Activated T-helper 1 cell treated with anti-CD3 and anti-CD28 coated beads, Interleukin-12 subunit alpha, Interleukin-12 subunit beta, Interleukin-2, Interleukin-4 antibody, amounts not matched to agents 30 ng/mL and 10 ng/mL and 1 ng/mL, durations not matched to agents 14 hours and 24 hours and 36 hours (primary cell): ENCODE measurements around the gene GGA2. TPM values are rescaled to one million over a fixed set of nuclear protein-coding genes. Genes with fewer than 3 reads are reported as not detected.

Source experiments
- DNase-seq: peaks from one replicate; pipeline ENCODE4 v3.0.0; 2021; ENCODE audit warnings: low spot score
- H3K27ac Mint-ChIP-seq: one replicate; pipeline ENCODE4 v1.8.0; 2021; ENCODE audit warnings: mild to moderate bottlenecking, mixed read lengths
- H3K27me3 Mint-ChIP-seq: one replicate; pipeline ENCODE4 v1.8.0; 2022; ENCODE audit warnings: mild to moderate bottlenecking, moderate library complexity, mixed read lengths; ENCODE audit not compliant: insufficient read depth
- H3K36me3 Mint-ChIP-seq: one replicate; pipeline ENCODE4 v1.8.0; 2021; ENCODE audit warnings: low read depth, mixed read lengths
- H3K4me1 Mint-ChIP-seq: one replicate; pipeline ENCODE4 v1.8.0; 2021; ENCODE audit warnings: low read depth, mixed read lengths
- H3K4me3 Mint-ChIP-seq: one replicate; pipeline ENCODE4 v1.8.0; 2021; ENCODE audit warnings: mild to moderate bottlenecking, moderate library complexity, mixed read lengths
- H3K9me3 Mint-ChIP-seq: one replicate; pipeline ENCODE4 v1.8.0; 2021; ENCODE audit warnings: mixed read lengths
- intact Hi-C: fragments of 100-400 bp; cut with micrococcal nuclease; formaldehyde crosslinking; loops from one replicate; pipeline ENCODE4 v1.15.1; 2024
- total RNA-seq: library from RNA; stranded (reverse); gene quantifications from 2 replicates; pipeline ENCODE4 v1.2.3, GENCODE V29; 2022

The GGA2 gene
- total RNA-seq, 1 donor from 2014 or later: 106 TPM

- Mint-ChIP-seq H3K36me3 (peaks cover 21% of the 10 kb centered on the region), H3K27me3 (no peaks in the 10 kb centered on the region), H3K27ac (peak overlapping the region; percentile 13), H3K4me1 (peaks cover 69% of the 10 kb centered on the region), H3K4me3 (peak overlapping the region; percentile 1), H3K9me3 (no peaks in the 10 kb centered on the region)
- no peak for DNase-seq
- intact Hi-C loops: loop anchor here (2.0 kb wide), 3 partner anchors 53 to 165 kb away; partner anchors contain the start of genes COG7, DCTN5 and PALB2
These were observed 4.4 kb downstream of the GGA2 start for GRCh38 chr16:23505671-23506605.

GRCh38 chr16:23505180-23505665 is 5.1 kb downstream of the GGA2 start:
- Mint-ChIP-seq H3K4me3 (peak overlapping the region; percentile 46), H3K27me3 (no peaks in the 10 kb centered on the region), H3K36me3 (peaks cover 24% of the 10 kb centered on the region), H3K9me3 (no peaks in the 10 kb centered on the region), H3K27ac (peak overlapping the region; percentile 79), H3K4me1 (peaks cover 72% of the 10 kb centered on the region)
- no peak for DNase-seq
- intact Hi-C loops: loop anchor here (2.0 kb wide), 3 partner anchors 52 to 166 kb away; partner anchors contain the start of genes COG7, DCTN5 and PALB2

DNA sequence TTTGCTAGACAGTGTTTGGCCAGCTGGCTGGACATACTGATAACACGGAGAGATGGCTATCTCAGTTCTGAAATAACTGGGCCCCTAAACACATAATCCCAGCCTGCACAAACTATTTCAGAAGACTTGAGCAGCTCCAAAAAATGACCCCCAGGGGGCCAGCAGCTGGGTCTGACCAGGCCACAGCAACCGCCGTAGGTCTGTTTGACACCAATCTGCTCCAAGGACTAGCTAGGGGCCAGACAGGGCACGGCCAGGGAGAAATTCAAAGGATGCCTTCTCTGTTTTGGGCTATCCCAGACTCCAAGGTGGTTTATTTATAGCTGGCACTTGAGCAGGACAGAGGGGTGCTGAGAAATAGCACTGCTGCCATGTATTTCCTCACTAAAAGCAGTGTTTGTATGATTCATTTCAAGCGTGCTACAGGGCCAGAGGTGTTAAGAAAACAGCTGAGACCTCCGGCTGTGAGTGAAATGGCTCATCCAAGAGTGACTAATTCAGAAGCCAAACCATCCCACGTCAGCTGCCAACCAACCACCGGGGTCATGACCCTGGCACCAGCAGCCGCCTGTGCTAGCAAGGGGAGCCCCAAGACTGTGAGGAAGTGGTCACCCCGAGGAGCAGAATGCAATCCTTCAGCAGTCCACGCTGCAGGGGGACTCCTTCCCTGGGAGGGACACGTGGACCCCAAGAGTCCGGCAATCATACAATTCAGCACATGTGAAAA is 5.7 kb downstream of the GGA2 start:
- H3K36me3 Mint-ChIP-seq: peaks cover 24% of the 10 kb centered on the region
- no peaks in the 10 kb centered on the region for H3K9me3 Mint-ChIP-seq
- H3K4me3 Mint-ChIP-seq: peak overlapping the region; percentile 46
- peak overlapping the region; percentile 79 for H3K27ac Mint-ChIP-seq
- H3K4me1 Mint-ChIP-seq: peaks cover 72% of the 10 kb centered on the region
- H3K27me3 Mint-ChIP-seq: no peaks in the 10 kb centered on the region
- intact Hi-C loops: loop anchor here (1.0 to 5.0 kb wide), 5 partner anchors 52 to 753 kb away; partner anchors contain the start of genes CACNG3, COG7, DCTN5 and EARS2
- peak; percentile 68 for DNase-seq

DNA sequence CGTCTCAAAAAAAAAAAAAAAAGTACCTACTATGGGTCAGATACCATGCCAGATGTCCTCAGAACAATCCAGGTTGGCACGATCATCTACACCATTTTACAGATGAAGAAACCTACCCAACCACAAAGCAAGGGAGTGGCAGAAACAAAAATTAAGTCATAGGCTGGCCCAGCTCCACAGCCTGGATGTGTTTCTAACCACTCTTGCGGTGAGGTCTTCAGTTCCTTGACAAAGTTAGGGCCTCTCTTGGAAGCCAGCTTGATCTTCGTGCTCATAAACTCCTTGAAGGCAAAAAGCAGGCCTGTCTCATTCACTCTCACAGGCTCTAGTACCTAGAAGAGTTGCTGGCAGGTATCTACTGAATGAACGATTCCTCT is 6.2 kb downstream of the GGA2 start:
- Mint-ChIP-seq H3K27ac (peak overlapping the region; percentile 16), H3K4me3 (no peak overlapping the region), H3K9me3 (no peaks in the 10 kb centered on the region), H3K36me3 (peaks cover 21% of the 10 kb centered on the region), H3K27me3 (no peaks in the 10 kb centered on the region), H3K4me1 (peaks cover 66% of the 10 kb centered on the region)
- intact Hi-C loops: loop anchor here (1.0 to 5.0 kb wide), 5 partner anchors 51 to 753 kb away; partner anchors contain the start of genes CACNG3, COG7, DCTN5 and EARS2
- DNase-seq: no peak

DNA sequence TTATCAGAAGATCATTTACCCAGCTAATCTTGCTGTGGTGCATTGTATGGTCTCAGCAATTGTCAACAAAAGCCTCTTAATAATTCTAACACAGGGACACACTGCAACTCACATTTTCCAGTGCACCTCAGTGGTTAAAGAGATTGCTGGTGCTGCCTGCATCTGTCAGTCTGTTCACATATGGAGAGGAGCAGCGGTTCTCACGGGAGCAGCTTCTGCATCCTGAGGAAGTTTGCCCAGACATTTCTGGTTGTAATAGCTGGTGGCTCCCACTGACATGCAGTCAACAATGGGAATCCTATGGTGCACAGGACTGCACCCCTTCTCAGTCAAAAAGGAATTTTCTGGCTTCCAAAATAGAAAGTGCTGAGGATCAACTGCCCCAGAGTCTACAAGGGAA is 7.8 kb downstream of the GGA2 start:
- DNase-seq: no peak
- H3K27me3 Mint-ChIP-seq: no peaks in the 10 kb centered on the region
- no peaks in the 10 kb centered on the region for H3K9me3 Mint-ChIP-seq
- no peak overlapping the region for H3K27ac Mint-ChIP-seq
- H3K36me3 Mint-ChIP-seq: peaks cover 15% of the 10 kb centered on the region
- H3K4me1 Mint-ChIP-seq: peaks cover 60% of the 10 kb centered on the region
- H3K4me3 Mint-ChIP-seq: no peak overlapping the region
- intact Hi-C loops: loop anchor here (5.0 kb wide), 1 partner anchor 755 kb away; the partner anchor contains the start of gene CACNG3

DNA sequence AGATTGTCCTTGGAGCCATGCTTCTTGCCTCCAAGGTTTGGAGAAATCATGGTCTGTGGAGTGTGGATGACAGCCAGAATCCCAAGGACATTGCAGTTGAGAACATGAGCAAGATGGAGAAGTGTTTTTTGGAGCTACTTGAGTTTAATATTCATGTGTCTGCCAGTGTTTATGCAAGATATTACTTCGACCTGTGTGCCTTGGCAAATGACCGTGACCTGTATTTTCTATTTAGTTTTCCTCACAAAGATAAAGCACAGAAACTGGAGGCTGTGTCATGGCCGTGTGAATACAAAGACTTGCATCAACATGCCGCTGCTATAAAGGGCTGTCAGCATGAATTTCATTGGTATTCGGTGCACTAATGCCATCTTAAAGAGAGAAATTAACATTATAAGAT is 9.0 kb downstream of the GGA2 start:
- Mint-ChIP-seq H3K27ac (no peak overlapping the region), H3K4me3 (no peak overlapping the region), H3K9me3 (no peaks in the 10 kb centered on the region), H3K36me3 (peaks cover 11% of the 10 kb centered on the region), H3K27me3 (no peaks in the 10 kb centered on the region), H3K4me1 (peaks cover 57% of the 10 kb centered on the region)
- intact Hi-C loops: loop anchor here (5.0 kb wide), 1 partner anchor 756 kb away; the partner anchor contains the start of gene CACNG3
- no peak for DNase-seq

DNA sequence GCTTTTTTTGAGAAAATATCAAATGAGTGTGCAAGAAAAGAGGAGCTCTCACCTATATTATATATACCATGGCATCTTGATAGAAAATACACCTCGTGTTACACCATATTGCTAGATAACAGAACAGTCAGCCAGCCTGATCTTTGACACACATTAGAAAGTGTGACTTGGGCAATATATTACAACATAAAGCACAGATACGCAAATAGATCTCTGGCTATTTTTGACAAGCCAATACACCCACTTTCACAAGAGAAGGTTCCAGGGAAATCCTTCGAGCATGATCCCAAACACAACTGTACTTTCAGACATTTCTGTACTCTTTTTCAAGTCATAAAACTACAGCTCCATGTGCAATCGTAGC is 9.4 kb downstream of the GGA2 start:
- no peak for DNase-seq
- Mint-ChIP-seq H3K27ac (no peak overlapping the region), H3K27me3 (no peaks in the 10 kb centered on the region), H3K9me3 (no peaks in the 10 kb centered on the region), H3K4me1 (peaks cover 52% of the 10 kb centered on the region), H3K4me3 (no peak overlapping the region), H3K36me3 (peaks cover 12% of the 10 kb centered on the region)
- intact Hi-C loops: loop anchor here (5.0 kb wide), 1 partner anchor 756 kb away; the partner anchor contains the start of gene CACNG3

DNA sequence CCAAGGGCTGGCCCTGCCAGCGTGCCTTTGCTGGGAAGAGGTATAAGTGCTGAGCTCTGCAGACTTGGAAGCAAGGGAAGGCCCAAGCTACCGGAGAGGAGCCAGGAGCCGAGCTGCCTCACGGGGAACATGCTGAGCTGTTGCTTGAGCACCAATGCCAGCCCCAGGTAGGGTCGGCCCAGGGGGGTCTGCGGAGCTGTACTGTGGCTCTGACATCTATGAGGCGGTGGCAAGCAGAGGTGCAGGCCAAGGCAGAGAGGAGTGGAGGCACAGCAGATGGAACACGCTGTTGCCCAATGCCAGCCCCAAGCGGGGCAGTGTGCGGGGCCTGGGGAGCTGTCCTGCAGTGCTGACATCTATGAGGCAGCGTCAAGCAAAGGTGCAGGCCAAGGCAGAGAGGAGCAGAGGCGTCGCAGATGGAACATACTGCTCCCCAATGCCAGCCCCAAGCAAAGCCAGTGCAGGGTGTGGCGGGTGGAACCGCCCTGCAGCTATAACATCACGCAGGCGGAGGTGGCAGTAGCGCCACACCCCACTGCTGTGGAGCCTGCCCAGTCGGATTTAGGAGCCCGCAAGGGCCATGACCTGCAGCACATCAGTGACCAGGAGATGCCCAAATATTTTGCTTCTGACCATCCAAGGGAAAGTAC is 10.0 kb downstream of the GGA2 start:
- Mint-ChIP-seq H3K36me3 (peaks cover 17% of the 10 kb centered on the region), H3K27ac (no peak overlapping the region), H3K27me3 (no peaks in the 10 kb centered on the region), H3K4me1 (peaks cover 49% of the 10 kb centered on the region), H3K9me3 (no peaks in the 10 kb centered on the region), H3K4me3 (no peak overlapping the region)
- intact Hi-C loops: loop anchor here (5.0 kb wide), 1 partner anchor 757 kb away; the partner anchor contains the start of gene CACNG3
- DNase-seq: no peak

GRCh38 chr16:23499801-23500200 is 10.5 kb downstream of the GGA2 start:
- intact Hi-C loops: loop anchor here (5.0 kb wide), 1 partner anchor 758 kb away; the partner anchor contains the start of gene CACNG3
- Mint-ChIP-seq H3K9me3 (no peaks in the 10 kb centered on the region), H3K4me1 (peaks cover 45% of the 10 kb centered on the region), H3K36me3 (peaks cover 17% of the 10 kb centered on the region), H3K27me3 (no peaks in the 10 kb centered on the region), H3K4me3 (no peak overlapping the region), H3K27ac (no peak overlapping the region)
- no peak for DNase-seq

DNA sequence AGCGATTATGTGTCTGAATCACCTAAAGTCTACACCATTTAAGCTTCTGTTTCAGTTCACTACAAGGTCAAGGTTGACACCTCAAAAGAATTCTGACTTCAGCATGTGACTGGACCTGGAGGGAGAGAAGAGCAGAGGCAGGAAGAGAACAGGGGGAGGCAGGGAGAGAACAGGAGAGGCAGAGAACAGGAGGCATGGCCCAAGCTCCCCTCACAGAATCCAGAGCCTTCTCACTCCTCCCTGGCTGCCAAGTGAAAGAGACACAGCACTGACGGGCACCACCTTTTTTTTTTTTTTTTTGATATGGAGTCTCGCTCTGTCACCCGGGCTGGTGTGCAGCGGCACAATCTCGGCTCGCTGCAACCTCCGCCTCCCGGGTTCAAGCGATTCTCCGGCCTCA is 11.4 kb downstream of the GGA2 start:
- no peak for DNase-seq
- H3K4me3 Mint-ChIP-seq: no peak overlapping the region
- intact Hi-C loops: no loop called here
- peaks cover 35% of the 10 kb centered on the region for H3K4me1 Mint-ChIP-seq
- H3K36me3 Mint-ChIP-seq: peaks cover 17% of the 10 kb centered on the region
- H3K27ac Mint-ChIP-seq: no peak overlapping the region
- H3K9me3 Mint-ChIP-seq: no peaks in the 10 kb centered on the region
- no peaks in the 10 kb centered on the region for H3K27me3 Mint-ChIP-seq

GRCh38 chr16:23497543-23497868 is 12.8 kb downstream of the GGA2 start:
- Mint-ChIP-seq H3K36me3 (peaks cover 17% of the 10 kb centered on the region), H3K4me1 (peaks cover 24% of the 10 kb centered on the region), H3K27me3 (no peaks in the 10 kb centered on the region), H3K9me3 (no peaks in the 10 kb centered on the region), H3K4me3 (no peak overlapping the region), H3K27ac (no peak overlapping the region)
- no peak for DNase-seq
- intact Hi-C loops: no loop called here

GRCh38 chr16:23496821-23497542 is 13.3 kb downstream of the GGA2 start:
- Mint-ChIP-seq H3K36me3 (peaks cover 22% of the 10 kb centered on the region), H3K4me1 (peaks cover 19% of the 10 kb centered on the region), H3K27me3 (no peaks in the 10 kb centered on the region), H3K4me3 (no peak overlapping the region), H3K27ac (no peak overlapping the region), H3K9me3 (no peaks in the 10 kb centered on the region)
- intact Hi-C loops: no loop called here
- DNase-seq: no peak
